ENCODE results near the gene CDH24. TPM values are rescaled to one million over a fixed set of nuclear protein-coding genes. Genes with fewer than 3 reads are reported as not detected.

CDH24 gene
- total and polyA plus RNA-seq, 2 experiments from 2014 or later: 1.5 to 3.8 TPM

DNA sequence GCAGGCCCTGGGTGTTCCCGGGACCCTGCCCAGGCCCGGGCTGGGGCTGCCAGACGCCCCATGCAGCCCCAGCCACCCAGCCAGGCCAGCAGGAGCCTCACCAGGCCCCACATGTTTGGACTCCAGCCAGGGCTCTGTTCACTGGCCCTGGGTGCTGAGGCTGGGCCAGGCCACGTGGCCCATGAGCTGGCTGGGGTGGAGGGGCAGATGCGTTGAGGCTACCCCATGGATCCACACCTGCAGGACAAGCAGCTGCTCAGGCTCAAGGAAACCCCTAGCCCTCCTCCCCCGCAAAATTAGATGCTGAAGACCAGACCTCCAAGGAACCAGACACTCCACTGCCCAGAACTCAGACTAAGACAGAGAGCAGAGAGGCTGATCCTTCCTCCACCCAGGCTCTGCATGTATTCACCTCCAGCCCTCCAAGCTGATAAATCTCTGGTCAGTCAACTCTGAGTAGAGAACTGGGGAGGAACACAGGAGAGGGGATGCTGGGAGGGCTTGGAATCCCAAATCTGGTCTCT lies 1.6 kb downstream of the CDH24 start:
- Histone ChIP-seq H3K79me2 (ENCODE audit: insufficient read depth) (peaks cover 8% of the 10 kb centered on the region; the same call in 1 of the 2 replicates), H3K27ac (no peak overlapping the region), H3K4me2 (ENCODE audit: unreplicated experiment) (no peak overlapping the region), H3K9me3 (ENCODE audit: low read depth) (no peaks in the 10 kb centered on the region), H4K20me1 (ENCODE audit: insufficient read depth) (no peaks in the 10 kb centered on the region), H3K36me3 (ENCODE audit: low read depth) (peaks cover 10% of the 10 kb centered on the region; the same call in 1 of the 2 replicates), H3K9ac (no peak overlapping the region), H3K9me2 (ENCODE audit: insufficient read depth) (no peaks in the 10 kb centered on the region), H2AFZ (no peak overlapping the region), H3K4me1 (ENCODE audit: insufficient read depth) (peaks cover 10% of the 10 kb centered on the region), H3K27me3 (replicated peaks; ENCODE audit: insufficient read depth) (no peaks in the 10 kb centered on the region), H3F3A (ENCODE audit: insufficient read depth) (peaks cover 17% of the 10 kb centered on the region), H3K4me3 (no peak overlapping the region)
- in situ Hi-C loops (cut with MboI): no loop called here
- WGBS, 2 experiments (ENCODE audit: low coverage in 1 of 2, low lambda C conversion rate in 2 of 2, missing lambda C conversion rate in 2 of 2): 58 to 64% methylated on average over 6 of the region's 6 CpGs
- no peak for TF ChIP-seq EZH2 (IDR thresholded peaks at IDR 0.05; ENCODE audit: insufficient read depth, poor library complexity, severe bottlenecking)
- DNase-seq: peak; percentile 53

DNA sequence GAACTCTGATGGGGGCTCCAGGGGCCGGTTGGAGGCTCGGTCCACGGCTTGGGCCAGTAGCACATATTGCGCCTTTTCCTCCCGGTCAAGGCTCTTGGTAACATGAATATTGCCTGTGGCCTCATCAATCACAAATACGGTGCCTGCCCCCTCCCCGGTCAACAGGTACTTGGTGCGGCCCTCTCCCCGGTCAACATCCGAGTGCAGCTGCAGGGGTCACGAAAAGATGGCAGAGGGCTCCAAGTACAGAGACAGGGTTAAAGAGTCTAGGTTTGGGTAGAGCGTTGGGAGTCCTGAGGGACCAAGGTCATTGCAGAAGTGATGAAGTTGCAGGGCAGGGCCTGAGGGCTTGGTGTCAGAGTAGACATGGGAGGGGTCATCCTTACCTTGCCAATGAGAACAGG lies 2.2 kb downstream of the CDH24 start:
- no peaks in the 10 kb centered on the region for H3K27me3 ChIP-seq (replicated peaks; ENCODE audit: insufficient read depth)
- H4K20me1 ChIP-seq (ENCODE audit: insufficient read depth): no peaks in the 10 kb centered on the region
- 0 out of 2 replicates have a peak, but pooled peaks cover 2% of the 10 kb centered on the region for H3K79me2 ChIP-seq (ENCODE audit: insufficient read depth)
- no peak for DNase-seq
- in situ Hi-C loops (cut with MboI): no loop called here
- H2AFZ ChIP-seq: no peak overlapping the region
- no peak overlapping the region for H3K4me2 ChIP-seq (ENCODE audit: unreplicated experiment)
- WGBS, 2 experiments (ENCODE audit: low coverage in 1 of 2, low lambda C conversion rate in 2 of 2, missing lambda C conversion rate in 2 of 2): 93% methylated on average over 12 of the region's 12 CpGs
- no peak overlapping the region for H3K4me3 ChIP-seq
- no peaks in the 10 kb centered on the region for H3K9me2 ChIP-seq (ENCODE audit: insufficient read depth)
- no peak overlapping the region for H3K27ac ChIP-seq
- TF ChIP-seq EZH2phosphoT487 (IDR thresholded peaks at IDR 0.05; ENCODE audit: insufficient read depth, low read depth): no peak
- no peak for TF ChIP-seq EZH2 (IDR thresholded peaks at IDR 0.05; ENCODE audit: insufficient read depth, poor library complexity, severe bottlenecking)
- H3K36me3 ChIP-seq (ENCODE audit: low read depth): peaks cover 4% of the 10 kb centered on the region; the same call in 1 of the 2 replicates
- no peaks in the 10 kb centered on the region for H3K9me3 ChIP-seq (ENCODE audit: low read depth)
- H3F3A ChIP-seq (ENCODE audit: insufficient read depth): peaks cover 12% of the 10 kb centered on the region
- no peak overlapping the region for H3K9ac ChIP-seq
- peaks cover 10% of the 10 kb centered on the region for H3K4me1 ChIP-seq (ENCODE audit: insufficient read depth)

DNA sequence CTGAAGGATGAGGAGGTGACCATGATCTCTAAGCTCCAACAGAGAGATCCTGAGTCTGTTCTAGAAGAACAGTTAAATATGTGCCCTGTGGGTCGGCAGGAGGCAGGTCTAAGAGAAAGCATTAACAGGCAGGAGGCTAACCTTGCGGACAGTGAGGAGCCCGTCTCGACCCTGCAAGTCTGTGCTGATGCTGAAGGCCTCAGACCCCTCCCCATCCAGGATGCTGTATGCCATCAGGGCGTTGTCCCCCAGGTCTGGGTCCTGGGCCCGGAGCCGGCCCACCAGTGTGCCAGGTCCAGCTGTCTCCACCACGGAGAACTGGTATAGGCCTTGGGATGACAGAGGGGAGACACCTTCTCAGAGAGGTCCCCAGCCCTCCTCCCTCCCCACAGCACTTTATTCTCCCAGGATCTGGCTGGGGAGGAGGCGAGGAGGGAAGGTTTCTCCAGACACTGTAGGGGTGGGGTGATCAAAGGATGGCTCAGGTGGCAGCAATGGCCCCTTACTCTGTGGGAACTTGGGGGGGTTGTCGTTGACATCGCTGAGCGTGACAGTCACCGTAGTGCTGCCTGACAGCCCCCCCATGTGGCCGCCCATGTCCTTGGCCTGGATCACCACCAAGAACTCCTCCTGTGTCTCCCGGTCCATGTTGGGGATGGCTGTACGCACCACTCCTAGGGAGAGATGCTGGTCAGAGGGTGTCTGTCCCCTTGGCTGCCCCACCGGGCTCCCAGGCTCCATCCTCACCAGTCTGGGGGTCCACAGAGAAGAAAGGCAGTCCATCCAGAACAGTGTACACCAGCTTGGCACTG lies 3.1 kb downstream of the CDH24 start:
- no peaks in the 10 kb centered on the region for H3K79me2 ChIP-seq (ENCODE audit: insufficient read depth)
- no peak overlapping the region for H3K9ac ChIP-seq
- peaks cover 4% of the 10 kb centered on the region for H3F3A ChIP-seq (ENCODE audit: insufficient read depth)
- H4K20me1 ChIP-seq (ENCODE audit: insufficient read depth): no peaks in the 10 kb centered on the region
- no peak for TF ChIP-seq EZH2phosphoT487 (IDR thresholded peaks at IDR 0.05; ENCODE audit: insufficient read depth, low read depth)
- no peak for TF ChIP-seq EZH2 (IDR thresholded peaks at IDR 0.05; ENCODE audit: insufficient read depth, poor library complexity, severe bottlenecking)
- no peak for DNase-seq
- WGBS, 2 experiments (ENCODE audit: low coverage in 1 of 2, low lambda C conversion rate in 2 of 2, missing lambda C conversion rate in 2 of 2): 91 to 94% methylated on average over 17 of the region's 17 CpGs
- in situ Hi-C loops (cut with MboI): loop anchor here (5.0 kb wide), 1 partner anchor 62 kb away; no protein-coding TSS in a partner anchor
- no peaks in the 10 kb centered on the region for H3K27me3 ChIP-seq (replicated peaks; ENCODE audit: insufficient read depth)
- no peak overlapping the region for H3K4me3 ChIP-seq
- no peaks in the 10 kb centered on the region for H3K9me2 ChIP-seq (ENCODE audit: insufficient read depth)
- H3K27ac ChIP-seq: no peak overlapping the region
- H3K9me3 ChIP-seq (ENCODE audit: low read depth): no peaks in the 10 kb centered on the region
- peaks cover 10% of the 10 kb centered on the region for H3K4me1 ChIP-seq (ENCODE audit: insufficient read depth)
- H3K4me2 ChIP-seq (ENCODE audit: unreplicated experiment): no peak overlapping the region
- H2AFZ ChIP-seq: no peak overlapping the region
- no peaks in the 10 kb centered on the region for H3K36me3 ChIP-seq (ENCODE audit: low read depth)

DNA sequence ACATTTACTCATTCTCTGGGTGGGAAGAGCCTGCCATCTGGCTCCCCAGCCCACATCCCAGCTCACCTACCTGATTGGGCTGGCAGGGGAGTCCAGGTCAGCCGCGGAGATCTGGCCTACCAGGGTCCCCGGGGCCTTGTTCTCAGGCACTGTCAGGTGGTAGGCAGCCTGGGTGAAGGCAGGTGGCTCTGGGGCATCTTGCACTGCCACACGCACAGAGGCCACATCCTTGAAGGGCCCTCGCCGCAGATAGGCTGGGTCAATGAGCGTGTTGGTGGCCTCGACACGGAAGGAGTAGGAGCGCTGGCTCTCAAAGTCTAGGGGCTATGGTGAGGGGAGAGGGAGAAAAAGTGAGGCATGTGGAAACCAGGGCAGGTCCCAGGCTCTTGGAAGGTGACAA lies 3.9 kb downstream of the CDH24 start:
- DNase-seq: no peak
- in situ Hi-C loops (cut with MboI): loop anchor here (5.0 kb wide), 1 partner anchor 61 kb away; no protein-coding TSS in a partner anchor
- no peaks in the 10 kb centered on the region for H3K9me3 ChIP-seq (ENCODE audit: low read depth)
- no peaks in the 10 kb centered on the region for H3K27me3 ChIP-seq (replicated peaks; ENCODE audit: insufficient read depth)
- no peak overlapping the region for H2AFZ ChIP-seq
- H3F3A ChIP-seq (ENCODE audit: insufficient read depth): no peaks in the 10 kb centered on the region; the same call in 1 of the 2 replicates
- H3K4me2 ChIP-seq (ENCODE audit: unreplicated experiment): no peak overlapping the region
- TF ChIP-seq EZH2phosphoT487 (IDR thresholded peaks at IDR 0.05; ENCODE audit: insufficient read depth, low read depth): no peak
- no peak for TF ChIP-seq EZH2 (IDR thresholded peaks at IDR 0.05; ENCODE audit: insufficient read depth, poor library complexity, severe bottlenecking)
- H3K27ac ChIP-seq: no peak overlapping the region
- no peaks in the 10 kb centered on the region for H4K20me1 ChIP-seq (ENCODE audit: insufficient read depth)
- WGBS, 2 experiments (ENCODE audit: low coverage in 1 of 2, low lambda C conversion rate in 2 of 2, missing lambda C conversion rate in 2 of 2): 95 to 98% methylated on average over 10 of the region's 10 CpGs
- H3K4me1 ChIP-seq (ENCODE audit: insufficient read depth): peaks cover 10% of the 10 kb centered on the region
- H3K79me2 ChIP-seq (ENCODE audit: insufficient read depth): no peaks in the 10 kb centered on the region
- no peak overlapping the region for H3K4me3 ChIP-seq
- H3K9ac ChIP-seq: no peak overlapping the region
- H3K9me2 ChIP-seq (ENCODE audit: insufficient read depth): no peaks in the 10 kb centered on the region
- H3K36me3 ChIP-seq (ENCODE audit: low read depth): no peaks in the 10 kb centered on the region

All from GM23248 (cell line).